Right lobe of liver (tissue), 6 donors: ENCODE results near the gene ARHGAP25. TPM values are rescaled to one million over a fixed set of nuclear protein-coding genes. Genes with fewer than 3 reads are reported as not detected.
A peak's percentile ranks its signal among the peaks of the same experiment; 100 is the strongest.

Experiments
- ATAC-seq, 4 donors: fragments of 200-7000 bp; cut with Tn5 transposase; one replicate each; pipeline ENCODE4 v1.9.1; 2020; ENCODE audit warnings: mild to moderate bottlenecking in 4 of 4, moderate library complexity in 4 of 4
- DNase-seq, 3 donors: peaks; one replicate each; pipeline ENCODE4 v3.0.0-alpha.2; 2020
- H3K27ac ChIP-seq, 3 donors: fragments of 200-600 bp; one replicate each; pipeline ENCODE4 v1.8.0; 2022
- H3K27me3 ChIP-seq, 2 donors: fragments of 200-600 bp; one replicate each; pipeline ENCODE4 v1.8.0; 2022
- H3K36me3 ChIP-seq, 4 donors: fragments of 200-600 bp; sonication (generic) in 1 of 4; one replicate each; pipeline versions ENCODE4 v1.5.1 to v1.8.0; 2017 to 2022; ENCODE audit warnings: control low read depth in 1 of 4
- H3K4me1 ChIP-seq, 4 donors: fragments of 200-600 bp; sonication (generic) in 1 of 4; one replicate each; pipeline versions ENCODE4 v1.5.1 to v1.8.0; 2017 to 2022; ENCODE audit warnings: control low read depth in 1 of 4
- H3K4me3 ChIP-seq, 3 donors: fragments of 200-600 bp; one replicate each; pipeline ENCODE4 v1.8.0; 2022
- H3K9me3 ChIP-seq, 4 donors: fragments of 200-600 bp; sonication (generic) in 1 of 4; one replicate each; pipeline versions ENCODE4 v1.5.1 to v1.8.0; 2017 to 2022; ENCODE audit warnings: control low read depth in 1 of 4
- POLR2A ChIP-seq: fragments of 450-650 bp; IDR thresholded peaks from one replicate; pipeline ENCODE4 v1.6.1; 2017; ENCODE audit warnings: antibody characterized with exemption, mild to moderate bottlenecking
- WGBS: methylation state at CpG from one replicate; pipeline ENCODE4 v1.1.6; 2018; ENCODE audit warnings: low coverage, low lambda C conversion rate; ENCODE audit not compliant: insufficient coverage; ENCODE audit errors: missing lambda C conversion rate; 5-methylcytosine and 5-hydroxymethylcytosine counted together
- intact Hi-C, 2 donors: fragments of 100-400 bp; cut with DNase I; formaldehyde crosslinking; loops; one replicate each; pipeline versions ENCODE4 v1.11.2 to v1.14.1; 2022
- total RNA-seq, 6 experiments: library from RNA; depleted of rRNA in 2 of 6; stranded (reverse); fragments of >200 nt in 2 of 6; fragmentation: NEBNext Ultra II Directional in 3 of 6; extraction: Animal tissue kit (Norgen Biotek cat#: 25700) in 3 of 6; gene quantifications; one replicate each; pipeline versions ENCODE4 v1.1.0 to v1.2.4, GENCODE V29; 2016 to 2023
- TF ChIP-seq, protein P1 (sequence below), 4 donors: fragments of 200-600 bp in 3 of 4; fragments of 450-650 bp in 1 of 4; IDR thresholded peaks; one replicate each; pipeline versions ENCODE4 v1.5.1 to v1.8.0; 2016 to 2022; ENCODE audit warnings: antibody characterized with exemption in 4 of 4, mild to moderate bottlenecking in 2 of 4
- donor health status: DM: no; HTN: yes; CAD: no.
- donor health status: DM: no; HTN: no; CAD: no.
- donor health status: DM: no; HTN: no; CAD: no.
- donor health status: DM: no; HTN: yes; CAD: no.
- donor health status: DM: no; HTN: yes; CAD: no.

ARHGAP25 gene
- total RNA-seq, 6 experiments from 2014 or later: 3.3 to 9.8 (median 5.0) TPM

DNA sequence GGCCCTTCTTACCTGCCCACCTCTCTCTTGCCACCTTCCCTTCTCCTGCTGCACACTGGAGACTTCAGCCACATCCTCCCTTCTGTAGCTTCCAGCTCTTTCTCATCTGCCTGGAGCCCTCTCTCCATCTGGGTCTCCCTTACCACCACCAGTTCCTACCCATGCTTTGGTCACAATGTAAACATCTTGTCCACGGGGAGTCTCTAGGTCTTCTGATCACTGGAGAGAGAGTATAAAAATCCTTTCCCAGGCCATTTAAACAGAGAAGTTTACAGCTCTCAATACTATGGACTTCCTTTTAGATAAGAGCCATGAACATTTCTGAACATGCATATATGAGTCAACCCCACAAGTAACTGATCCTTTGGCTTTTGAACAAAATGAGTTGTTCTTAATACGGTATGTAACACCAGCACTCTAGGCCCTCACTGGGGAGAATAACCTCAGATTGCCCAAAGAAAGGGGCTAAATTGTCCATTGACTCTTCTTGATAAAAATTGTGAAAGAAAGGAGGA, 5.8 kb downstream of the ARHGAP25 start:
- intact Hi-C loops: no loop called here
- TF ChIP-seq, protein P1, sequence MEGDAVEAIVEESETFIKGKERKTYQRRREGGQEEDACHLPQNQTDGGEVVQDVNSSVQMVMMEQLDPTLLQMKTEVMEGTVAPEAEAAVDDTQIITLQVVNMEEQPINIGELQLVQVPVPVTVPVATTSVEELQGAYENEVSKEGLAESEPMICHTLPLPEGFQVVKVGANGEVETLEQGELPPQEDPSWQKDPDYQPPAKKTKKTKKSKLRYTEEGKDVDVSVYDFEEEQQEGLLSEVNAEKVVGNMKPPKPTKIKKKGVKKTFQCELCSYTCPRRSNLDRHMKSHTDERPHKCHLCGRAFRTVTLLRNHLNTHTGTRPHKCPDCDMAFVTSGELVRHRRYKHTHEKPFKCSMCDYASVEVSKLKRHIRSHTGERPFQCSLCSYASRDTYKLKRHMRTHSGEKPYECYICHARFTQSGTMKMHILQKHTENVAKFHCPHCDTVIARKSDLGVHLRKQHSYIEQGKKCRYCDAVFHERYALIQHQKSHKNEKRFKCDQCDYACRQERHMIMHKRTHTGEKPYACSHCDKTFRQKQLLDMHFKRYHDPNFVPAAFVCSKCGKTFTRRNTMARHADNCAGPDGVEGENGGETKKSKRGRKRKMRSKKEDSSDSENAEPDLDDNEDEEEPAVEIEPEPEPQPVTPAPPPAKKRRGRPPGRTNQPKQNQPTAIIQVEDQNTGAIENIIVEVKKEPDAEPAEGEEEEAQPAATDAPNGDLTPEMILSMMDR (IDR thresholded peaks at IDR 0.05): no peak
- TF ChIP-seq POLR2A: no peak
- H3K9me3 ChIP-seq: no peaks in the 10 kb centered on the region
- no peaks in the 10 kb centered on the region for H3K36me3 ChIP-seq
- H3K27ac ChIP-seq: peak overlapping the region in 1 of 3 donors; percentile 8
- no peaks in the 10 kb centered on the region for H3K4me1 ChIP-seq
- ATAC-seq: no peak
- 16% methylated on average over 2 of the region's 2 CpGs for WGBS
- H3K4me3 ChIP-seq: no peak overlapping the region
- no peaks in the 10 kb centered on the region for H3K27me3 ChIP-seq
- no peak for DNase-seq

DNA sequence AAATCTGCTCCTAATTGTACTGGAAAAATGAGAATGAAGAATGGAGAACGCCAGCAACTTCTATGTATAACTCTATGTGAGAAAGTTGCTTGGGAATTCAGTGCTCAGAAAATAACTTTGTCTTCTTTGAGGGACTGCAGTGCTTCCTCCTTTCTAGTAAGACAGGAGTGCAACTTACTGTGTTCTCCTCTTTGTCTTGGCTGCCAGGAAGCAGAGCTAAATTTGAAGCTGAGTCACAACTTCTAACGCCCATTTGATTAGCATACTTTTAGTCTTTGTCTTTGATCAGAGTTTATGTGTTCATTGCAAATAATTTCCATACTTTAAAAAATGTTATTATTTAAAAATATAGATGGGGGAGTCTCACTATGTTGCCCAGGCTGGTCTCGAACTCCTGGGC, 6.6 kb downstream of the ARHGAP25 start:
- Histone ChIP-seq H3K27ac (no peak overlapping the region), H3K27me3 (no peaks in the 10 kb centered on the region), H3K4me1 (no peaks in the 10 kb centered on the region), H3K36me3 (no peaks in the 10 kb centered on the region), H3K4me3 (no peak overlapping the region), H3K9me3 (no peaks in the 10 kb centered on the region)
- TF ChIP-seq, protein P1 (IDR thresholded peaks at IDR 0.05): no peak
- TF ChIP-seq POLR2A: no peak
- DNase-seq: no peak
- 42% methylated on average over 3 of the region's 3 CpGs for WGBS
- ATAC-seq: peak in 2 of 4 donors; percentile 22 to 32
- intact Hi-C loops: no loop called here

DNA sequence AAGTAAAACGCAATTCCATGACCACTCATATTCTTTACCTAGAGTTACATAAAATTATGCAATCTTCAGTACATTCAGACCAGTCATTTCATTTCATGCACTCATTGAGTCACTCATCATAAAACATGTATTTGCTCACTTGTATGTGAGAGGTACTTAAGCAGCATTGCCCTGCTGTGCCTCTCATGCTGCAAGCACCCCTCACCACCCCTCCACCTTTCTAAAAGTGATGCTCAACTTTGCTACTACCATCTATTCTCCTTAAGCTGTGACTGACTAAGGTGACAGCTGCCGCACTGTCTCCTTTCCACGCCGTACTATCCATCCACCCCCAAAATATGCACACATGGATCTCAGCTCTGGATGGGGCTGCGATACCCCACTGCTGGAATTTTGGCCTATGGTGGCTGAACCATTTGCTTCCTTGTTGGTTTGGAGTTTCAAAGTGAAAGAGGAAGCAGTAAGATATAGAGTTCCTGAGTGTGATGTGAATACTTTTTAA, 7.2 kb downstream of the ARHGAP25 start:
- TF ChIP-seq, protein P1 (IDR thresholded peaks at IDR 0.05): no peak
- no peak for TF ChIP-seq POLR2A
- Histone ChIP-seq H3K4me1 (no peaks in the 10 kb centered on the region), H3K4me3 (no peak overlapping the region), H3K27me3 (no peaks in the 10 kb centered on the region), H3K27ac (peak overlapping the region in 1 of 3 donors; percentile 5), H3K36me3 (no peaks in the 10 kb centered on the region), H3K9me3 (no peaks in the 10 kb centered on the region)
- 53% methylated on average over 4 of the region's 5 CpGs for WGBS
- peak in 2 of 4 donors; percentile 7 to 28 for ATAC-seq
- no peak for DNase-seq
- intact Hi-C loops: no loop called here

DNA sequence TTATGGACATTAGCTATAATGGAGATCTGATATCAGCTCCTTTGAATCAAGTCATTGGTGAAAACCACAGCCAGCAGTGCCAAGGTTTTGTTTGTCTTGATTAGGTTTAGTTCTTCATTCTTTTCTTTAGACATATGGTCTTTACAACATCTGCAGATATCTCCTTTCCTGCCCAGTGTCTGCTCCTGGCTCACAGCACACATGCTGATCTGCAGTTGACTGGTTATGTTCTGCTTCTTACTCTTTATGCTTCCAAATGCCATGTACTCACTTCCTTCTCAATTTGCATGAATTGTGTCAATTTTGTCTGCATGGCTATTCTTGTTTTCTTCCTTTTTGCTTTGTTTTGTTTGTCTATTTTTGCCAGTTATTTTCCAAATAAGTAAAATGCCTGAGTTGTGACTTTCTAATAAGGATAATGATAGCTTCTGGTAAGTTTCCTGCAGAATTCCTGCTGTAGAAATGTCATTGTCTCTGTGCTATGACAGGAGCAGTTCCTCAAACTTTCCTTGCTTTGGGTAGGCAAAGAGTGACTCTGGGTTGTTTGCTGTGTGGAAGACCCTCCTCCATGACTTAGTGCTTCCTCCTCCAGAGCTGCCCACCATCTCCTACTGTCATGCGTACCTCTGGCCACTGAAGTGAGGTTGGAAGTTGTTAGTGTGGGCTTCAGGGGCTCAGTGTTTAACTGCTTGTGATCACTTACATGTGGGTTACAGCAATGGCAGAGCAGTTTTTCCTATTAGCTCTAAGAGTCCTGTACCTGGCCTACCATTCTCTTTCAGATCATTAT, 8.2 kb downstream of the ARHGAP25 start:
- no peaks in the 10 kb centered on the region for H3K27me3 ChIP-seq
- WGBS: no CpG with 5 or more reads among the region's 1 CpG
- H3K27ac ChIP-seq: peak overlapping the region in 2 of 3 donors; percentile 5 to 17
- no peak for DNase-seq
- H3K4me3 ChIP-seq: no peak overlapping the region
- intact Hi-C loops: no loop called here
- H3K36me3 ChIP-seq: no peaks in the 10 kb centered on the region
- ATAC-seq: peak; percentile 36 to 55 (median 38)
- H3K9me3 ChIP-seq: no peaks in the 10 kb centered on the region
- TF ChIP-seq POLR2A: peak; percentile 40
- TF ChIP-seq, protein P1 (IDR thresholded peaks at IDR 0.05): no peak
- no peaks in the 10 kb centered on the region for H3K4me1 ChIP-seq
